Stimulated activated CD8-positive, alpha-beta memory T cell treated with anti-CD3 and anti-CD28 coated beads, Interleukin-15, amount 100 ng/mL, for 1 hour (primary cell): ENCODE data around the gene TGM3.

Source experiments
- DNase-seq: peaks from one replicate; pipeline ENCODE4 v3.0.0-alpha.2; 2020; ENCODE audit warnings: low read depth

The TGM3 gene

GRCh38 chr20:2305946-2306345 is 10.1 kb downstream of the TGM3 start:
- no peak for DNase-seq

DNA sequence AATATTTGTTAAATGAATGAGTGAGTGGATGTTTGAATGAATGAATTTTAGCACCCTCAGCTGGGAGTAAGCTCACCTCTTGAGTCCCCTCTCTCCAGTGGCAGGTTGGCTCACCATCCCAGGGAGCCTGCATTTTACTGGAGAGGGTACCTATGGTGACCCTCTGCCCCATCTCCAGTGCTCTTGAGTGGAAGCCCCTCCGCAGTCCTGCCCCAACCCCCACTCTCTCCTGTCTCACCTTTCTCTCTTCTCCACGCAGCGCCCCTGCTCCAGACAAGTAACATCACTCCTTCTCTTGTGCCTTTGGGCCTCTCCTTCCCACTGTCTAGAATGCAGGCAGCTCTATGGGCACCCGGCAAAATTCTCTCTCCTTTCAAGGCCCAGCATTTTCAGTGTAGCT is 11.3 kb downstream of the TGM3 start:
- no peak for DNase-seq

DNA sequence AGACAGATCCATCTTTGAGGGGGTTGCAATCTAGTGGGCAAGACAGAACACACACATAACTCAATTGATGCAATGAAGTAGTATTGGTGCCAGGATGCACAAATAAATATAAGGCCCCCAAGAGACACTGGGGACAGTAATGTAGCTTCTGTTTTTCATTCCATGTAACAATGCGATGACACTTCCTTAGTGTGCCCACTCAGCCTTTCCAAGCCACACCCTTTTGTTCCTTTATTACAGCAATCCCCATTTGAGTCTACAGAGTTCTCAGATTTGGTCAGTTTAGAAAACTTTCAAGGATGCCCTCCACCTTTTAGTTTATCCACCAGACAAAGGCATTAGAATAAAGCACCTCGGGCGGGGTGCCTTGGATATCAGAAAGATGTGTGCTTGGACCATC is 15.5 kb downstream of the TGM3 start:
- no peak for DNase-seq

DNA sequence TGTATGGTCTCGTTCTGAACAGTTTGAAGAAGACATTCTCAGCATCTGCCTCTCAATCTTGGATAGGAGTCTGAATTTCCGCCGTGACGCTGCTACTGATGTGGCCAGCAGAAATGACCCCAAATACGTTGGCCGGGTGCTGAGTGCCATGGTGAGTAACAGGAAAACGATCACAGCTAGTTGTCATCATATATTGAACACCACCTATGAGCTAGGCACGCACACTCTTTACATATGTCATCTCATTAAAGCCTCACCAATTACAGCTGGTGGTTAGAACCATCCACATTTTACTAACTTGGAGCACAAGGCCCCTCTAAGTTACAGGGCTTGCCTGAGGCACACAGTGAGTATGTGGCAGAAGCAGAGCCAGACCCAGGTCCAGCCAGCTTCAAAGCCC is 17.1 kb downstream of the TGM3 start:
- DNase-seq: no peak

- DNase-seq: no peak
These were observed 17.5 kb downstream of the TGM3 start for GRCh38 chr20:2313316-2313715.

- no peak for DNase-seq
These were observed 19.1 kb downstream of the TGM3 start for GRCh38 chr20:2314759-2315439.

DNA sequence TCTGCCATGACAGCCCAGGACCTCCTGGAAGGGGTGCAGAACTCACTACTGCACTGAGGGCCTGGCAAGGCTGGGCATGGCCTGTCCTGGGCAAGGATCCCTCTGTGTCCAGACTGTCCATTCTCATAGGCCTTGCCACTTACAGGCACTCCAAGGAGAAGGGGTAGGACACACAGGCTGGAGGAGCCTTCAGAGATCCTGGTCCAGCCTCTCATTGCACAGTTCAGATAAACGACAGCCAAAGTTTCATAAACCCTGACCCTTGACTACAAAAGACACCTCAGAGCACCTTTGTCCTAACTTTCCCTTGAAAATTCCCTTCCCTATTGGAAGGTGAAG is 19.6 kb downstream of the TGM3 start:
- no peak for DNase-seq

- no peak for DNase-seq
These were observed 21.2 kb downstream of the TGM3 start for GRCh38 chr20:2316847-2317495.

GRCh38 chr20:2320813-2321658 is 25.2 kb downstream of the TGM3 start:
- DNase-seq: no peak

DNA sequence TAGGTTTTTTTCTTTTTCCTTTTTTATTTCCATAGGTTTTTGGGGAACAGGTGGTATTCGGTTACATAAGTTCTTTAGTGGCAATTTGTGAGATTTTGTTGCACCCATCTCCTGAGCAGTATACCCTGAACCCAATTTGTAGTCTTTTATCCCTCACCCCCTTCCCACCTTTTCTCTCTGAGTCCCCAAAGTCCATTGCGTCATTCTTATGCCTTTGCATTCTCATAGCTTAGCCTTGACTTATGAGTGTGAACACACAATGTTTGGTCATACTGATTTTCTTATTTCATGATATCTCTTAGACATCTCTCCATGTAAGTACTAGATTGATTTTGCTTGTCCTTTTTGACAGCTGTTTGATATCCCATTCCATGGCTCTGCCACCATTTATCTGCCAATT is 27.2 kb downstream of the TGM3 start:
- no peak for DNase-seq

- no peak for DNase-seq
These were observed 30.2 kb downstream of the TGM3 start for GRCh38 chr20:2326046-2326445.

DNA sequence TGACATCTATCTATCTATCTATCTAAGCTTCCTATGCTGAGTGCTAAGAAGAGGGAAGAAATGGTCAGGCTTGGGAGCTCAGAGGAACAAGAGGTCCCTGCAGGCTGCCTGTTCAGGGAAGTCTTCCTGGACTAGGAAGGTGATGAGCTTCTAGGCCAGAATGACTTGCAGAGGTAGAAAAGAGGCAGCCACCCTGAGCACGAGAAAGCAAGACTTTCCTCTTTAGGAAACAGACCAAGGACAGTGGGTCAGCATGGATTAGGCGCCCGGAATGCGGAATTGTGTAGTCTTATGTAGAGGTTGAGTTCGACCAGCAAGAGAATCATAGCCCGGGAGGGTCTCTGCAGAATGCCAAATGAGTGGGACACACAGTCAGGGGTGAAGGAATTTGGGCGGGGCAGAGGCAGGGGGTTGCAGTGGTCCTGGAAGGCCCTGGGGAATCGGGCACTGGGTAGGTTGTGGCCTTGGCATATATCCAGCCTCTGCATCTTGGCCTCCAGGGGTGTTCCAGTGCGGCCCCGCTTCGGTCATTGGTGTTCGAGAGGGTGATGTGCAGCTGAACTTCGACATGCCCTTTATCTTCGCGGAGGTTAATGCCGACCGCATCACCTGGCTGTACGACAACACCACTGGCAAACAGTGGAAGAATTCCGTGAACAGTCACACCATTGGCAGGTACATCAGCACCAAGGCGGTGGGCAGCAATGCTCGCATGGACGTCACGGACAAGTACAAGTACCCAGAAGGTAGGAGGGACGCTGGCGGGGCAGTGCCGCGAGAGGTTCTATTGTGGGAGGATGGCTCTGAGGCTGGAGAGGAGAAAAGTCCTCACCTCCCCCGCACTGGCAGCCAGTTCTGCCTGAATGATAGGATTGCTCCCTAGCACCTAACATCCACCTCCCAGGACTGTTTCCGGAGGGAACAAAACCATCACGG is 32.1 kb downstream of the TGM3 start:
- DNase-seq: no peak

DNA sequence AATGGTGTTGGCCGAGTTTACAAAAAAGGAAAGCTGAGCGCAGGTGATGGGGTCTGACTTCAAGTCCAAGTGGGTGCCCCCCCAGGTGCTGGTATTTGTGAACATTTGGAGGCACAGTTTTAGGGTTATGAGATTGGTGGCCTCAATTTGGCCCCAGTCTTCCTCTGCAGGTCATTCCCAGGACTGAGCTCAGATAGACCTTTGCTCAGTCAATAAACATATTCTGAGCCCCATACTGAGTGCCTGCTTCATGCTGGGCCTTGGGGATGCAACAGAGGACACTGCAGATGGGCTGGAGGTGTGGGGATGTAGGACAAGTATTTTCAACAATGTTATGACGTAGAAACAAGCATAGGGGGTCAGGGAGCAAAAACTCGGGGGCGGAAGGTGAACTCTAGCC is 33.5 kb downstream of the TGM3 start:
- DNase-seq: no peak

DNA sequence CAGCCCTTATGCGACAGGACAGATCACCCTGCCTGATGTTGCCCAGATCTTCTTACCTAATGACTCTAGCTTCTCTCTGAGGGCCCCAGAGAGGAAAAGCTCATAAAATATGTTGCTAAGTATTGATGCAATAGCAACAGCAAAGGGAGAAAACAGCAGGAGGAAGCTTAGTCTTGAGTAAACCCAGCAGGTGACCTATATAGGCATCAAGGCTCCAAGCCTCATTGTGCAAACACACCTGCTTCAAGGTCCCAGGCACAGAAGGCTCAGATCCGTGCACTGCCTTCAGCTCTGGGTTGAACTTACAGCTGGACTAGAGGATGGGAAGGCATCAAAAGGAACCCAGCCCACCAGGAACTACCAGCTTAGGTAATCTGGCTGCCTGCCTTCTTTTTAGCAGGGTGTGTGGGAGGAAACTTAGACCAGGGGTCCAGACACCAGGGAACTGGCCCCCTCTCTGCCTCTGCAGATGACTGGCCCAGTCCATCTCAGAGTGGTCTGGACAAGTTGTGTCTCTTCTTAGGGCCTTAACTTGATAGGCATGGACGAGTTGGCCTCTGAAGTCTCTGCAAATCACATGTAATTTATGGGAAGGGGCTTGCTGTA is 34.4 kb downstream of the TGM3 start:
- DNase-seq: no peak

- DNase-seq: no peak
These were observed 35.3 kb downstream of the TGM3 start for GRCh38 chr20:2331106-2331505.

DNA sequence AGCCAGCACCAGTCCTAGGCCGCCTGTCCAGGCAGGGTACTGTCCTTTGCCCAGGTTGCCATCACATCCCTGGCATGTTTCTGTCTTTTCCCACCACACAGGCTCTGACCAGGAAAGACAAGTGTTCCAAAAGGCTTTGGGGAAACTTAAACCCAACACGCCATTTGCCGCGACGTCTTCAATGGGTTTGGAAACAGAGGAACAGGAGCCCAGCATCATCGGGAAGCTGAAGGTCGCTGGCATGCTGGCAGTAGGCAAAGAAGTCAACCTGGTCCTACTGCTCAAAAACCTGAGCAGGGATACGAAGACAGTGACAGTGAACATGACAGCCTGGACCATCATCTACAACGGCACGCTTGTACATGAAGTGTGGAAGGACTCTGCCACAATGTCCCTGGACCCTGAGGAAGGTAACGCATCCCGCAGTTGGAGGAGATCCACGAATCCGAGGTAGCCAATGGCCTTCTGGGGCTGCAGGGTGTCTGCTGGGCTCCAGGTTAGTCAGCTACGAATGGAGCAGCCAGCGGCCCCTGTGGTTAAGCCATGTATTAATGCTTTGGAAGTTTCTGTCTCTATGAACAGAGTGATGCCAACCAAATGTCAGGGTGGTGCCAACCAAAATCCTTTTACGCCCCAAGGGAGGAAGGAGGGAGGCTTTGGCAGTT is 36.2 kb downstream of the TGM3 start:
- no peak for DNase-seq

- no peak for DNase-seq
These were observed 36.9 kb downstream of the TGM3 start for GRCh38 chr20:2332711-2333110.

DNA sequence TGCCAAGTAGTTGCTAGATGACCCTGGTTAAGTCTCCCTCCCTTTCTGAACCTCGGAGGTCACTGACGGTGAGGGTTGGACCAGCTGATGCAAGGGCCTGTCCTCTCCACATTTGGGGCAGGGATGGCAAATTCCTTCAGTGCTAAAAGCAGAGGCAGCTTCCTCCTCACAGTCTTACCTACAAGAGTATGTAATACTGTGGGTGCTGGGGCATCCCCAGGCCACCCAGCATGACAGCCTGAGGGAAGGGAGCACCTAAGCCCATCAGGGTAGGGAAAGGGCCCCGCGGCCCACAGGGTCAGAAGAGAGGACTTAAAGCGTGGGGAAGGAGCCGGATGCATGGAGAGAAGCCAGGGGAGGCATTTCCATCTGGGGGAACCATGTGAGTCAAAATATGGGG is 38.0 kb downstream of the TGM3 start:
- DNase-seq: no peak

GRCh38 chr20:2335096-2335870 is 39.5 kb downstream of the TGM3 start:
- DNase-seq: no peak

DNA sequence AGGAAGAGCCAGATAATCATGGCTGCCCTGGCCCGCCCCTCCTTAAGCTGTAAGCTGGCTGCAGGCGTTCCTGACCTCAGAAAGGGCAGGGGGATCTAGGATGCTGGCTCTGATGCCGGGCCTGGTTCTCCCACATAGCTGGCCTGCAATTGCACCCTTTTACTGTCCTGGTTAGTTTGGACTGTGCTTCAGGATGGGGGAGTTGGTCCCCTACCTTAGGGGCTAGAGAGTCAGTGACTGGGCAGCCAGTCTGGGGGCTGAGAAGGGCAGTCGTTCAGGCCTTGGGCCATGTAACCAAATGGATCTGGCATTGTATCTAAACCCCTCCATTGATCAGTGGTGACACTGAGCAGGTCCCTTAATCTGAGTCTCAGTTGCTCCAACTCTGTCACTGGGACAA is 40.7 kb downstream of the TGM3 start:
- DNase-seq: no peak
